Transverse colon (tissue), 4 donors: ENCODE measurements around the gene DMXL2. TPM values are rescaled to one million over a fixed set of nuclear protein-coding genes. Genes with fewer than 3 reads are reported as not detected.

Experiments
- DNase-seq: peaks from one replicate; pipeline ENCODE4 v3.0.0-alpha.2; 2019
- H3K27ac ChIP-seq, 4 donors: fragments of 200-600 bp; sonication (generic); 2 replicates each; pipeline ENCODE4 v1.5.1; 2016 to 2018; ENCODE audit warnings: inconsistent platforms in 4 of 4
- H3K27me3 ChIP-seq: fragments of 200-600 bp; sonication (generic); 2 replicates; pipeline ENCODE4 v1.5.1; 2017; ENCODE audit warnings: inconsistent platforms
- H3K36me3 ChIP-seq, 4 donors: fragments of 200-600 bp; sonication (generic); 2 replicates each; pipeline ENCODE4 v1.5.1; 2017 to 2019; ENCODE audit warnings: inconsistent platforms in 4 of 4
- H3K4me1 ChIP-seq, 4 donors: fragments of 200-600 bp; sonication (generic); 2 replicates each; pipeline ENCODE4 v1.5.1; 2017 to 2020; ENCODE audit warnings: inconsistent platforms in 4 of 4
- H3K4me3 ChIP-seq, 4 donors: fragments of 200-600 bp; sonication (generic); 1 replicate in 1 of 4; 2 replicates in 3 of 4; pipeline versions ENCODE4 v1.5.1 to v1.6.1; 2017 to 2019; ENCODE audit warnings: inconsistent platforms in 4 of 4
- H3K9me3 ChIP-seq, 2 donors: fragments of 200-600 bp; sonication (generic); 2 replicates each; pipeline ENCODE4 v1.5.1; 2017 to 2019; ENCODE audit warnings: inconsistent platforms in 2 of 2
- EP300 ChIP-seq: sonication (generic); formaldehyde crosslinking; IDR thresholded peaks from one replicate; pipeline ENCODE4 v1.6.1; 2017; ENCODE audit warnings: antibody characterized with exemption, low read depth
- POLR2A ChIP-seq: fragments of 450-650 bp; IDR thresholded peaks from one replicate; pipeline ENCODE4 v1.6.1; 2016; ENCODE audit warnings: antibody characterized with exemption, mild to moderate bottlenecking, moderate library complexity
- POLR2AphosphoS5 ChIP-seq, 3 donors: sonication (generic); formaldehyde crosslinking; IDR thresholded peaks; one replicate each; pipeline ENCODE4 v1.6.1; 2016; ENCODE audit warnings: antibody characterized with exemption in 3 of 3
- WGBS, 2 donors: methylation state at CpG; one replicate each; pipeline ENCODE4 v1.1.5; 2018; ENCODE audit warnings: low coverage in 1 of 2; 5-methylcytosine and 5-hydroxymethylcytosine counted together
- in situ Hi-C, 4 donors: fragments of 200-750 bp; cut with MboI; loops; one replicate each; pipeline versions ENCODE4 v1.15.0 to v1.15.1; 2017; ENCODE audit warnings: low sequenced_read_pairs in 3 of 4, low pct_ligation_motif_present in 1 of 4, low pct_unique_long_range_greater_than_20kb in 1 of 4
- intact Hi-C: fragments of 100-400 bp; cut with DNase I; formaldehyde crosslinking; loops from one replicate; pipeline ENCODE4 v1.15.1; 2023; ENCODE audit warnings: low total_unique reads
- total RNA-seq, 4 donors: library from RNA; depleted of rRNA; stranded (reverse); fragments of >200 nt; gene quantifications; one replicate each; pipeline ENCODE4 v1.1.0, GENCODE V29; 2016
- TF ChIP-seq, protein P1 (sequence below), 5 experiments: fragments of 200-600 bp in 3 of 5; fragments of 450-650 bp in 2 of 5; sonication (generic) in 3 of 5; IDR thresholded peaks; 1 replicate in 2 of 5; 2 replicates in 3 of 5; pipeline ENCODE4 v1.5.1; 2016 to 2017; ENCODE audit warnings: antibody characterized with exemption in 5 of 5, inconsistent platforms in 3 of 5, mild to moderate bottlenecking in 2 of 5, moderate library complexity in 1 of 5

The DMXL2 gene
- total RNA-seq, 4 donors from 2014 or later: 35.8 to 75.9 (median 56.0) TPM

GRCh38 chr15:51642696-51643095 is 20.1 kb upstream of the DMXL2 start:
- Histone ChIP-seq H3K9me3 (no peaks in the 10 kb centered on the region), H3K36me3 (no peaks in the 10 kb centered on the region), H3K4me3 (no peak overlapping the region), H3K4me1 (peaks cover 4 to 18% (median 6%) of the 10 kb centered on the region in 4 donors), H3K27ac (no peak overlapping the region), H3K27me3 (no peaks in the 10 kb centered on the region)
- TF ChIP-seq POLR2A (no peak), POLR2AphosphoS5 (IDR thresholded peaks at IDR 0.05) (no peak), EP300 (no peak)
- TF ChIP-seq, protein P1, sequence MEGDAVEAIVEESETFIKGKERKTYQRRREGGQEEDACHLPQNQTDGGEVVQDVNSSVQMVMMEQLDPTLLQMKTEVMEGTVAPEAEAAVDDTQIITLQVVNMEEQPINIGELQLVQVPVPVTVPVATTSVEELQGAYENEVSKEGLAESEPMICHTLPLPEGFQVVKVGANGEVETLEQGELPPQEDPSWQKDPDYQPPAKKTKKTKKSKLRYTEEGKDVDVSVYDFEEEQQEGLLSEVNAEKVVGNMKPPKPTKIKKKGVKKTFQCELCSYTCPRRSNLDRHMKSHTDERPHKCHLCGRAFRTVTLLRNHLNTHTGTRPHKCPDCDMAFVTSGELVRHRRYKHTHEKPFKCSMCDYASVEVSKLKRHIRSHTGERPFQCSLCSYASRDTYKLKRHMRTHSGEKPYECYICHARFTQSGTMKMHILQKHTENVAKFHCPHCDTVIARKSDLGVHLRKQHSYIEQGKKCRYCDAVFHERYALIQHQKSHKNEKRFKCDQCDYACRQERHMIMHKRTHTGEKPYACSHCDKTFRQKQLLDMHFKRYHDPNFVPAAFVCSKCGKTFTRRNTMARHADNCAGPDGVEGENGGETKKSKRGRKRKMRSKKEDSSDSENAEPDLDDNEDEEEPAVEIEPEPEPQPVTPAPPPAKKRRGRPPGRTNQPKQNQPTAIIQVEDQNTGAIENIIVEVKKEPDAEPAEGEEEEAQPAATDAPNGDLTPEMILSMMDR (IDR thresholded peaks at IDR 0.05): no peak
- in situ Hi-C loops (loop anchor here in 1 of 4 donors (5.0 kb wide), 1 partner anchor 135 kb away; no protein-coding TSS in a partner anchor), intact Hi-C loops (no loop called here)
- no peak for DNase-seq
- WGBS, 2 donors: 13 to 43% methylated on average over 1 of the region's 1 CpG

DNA sequence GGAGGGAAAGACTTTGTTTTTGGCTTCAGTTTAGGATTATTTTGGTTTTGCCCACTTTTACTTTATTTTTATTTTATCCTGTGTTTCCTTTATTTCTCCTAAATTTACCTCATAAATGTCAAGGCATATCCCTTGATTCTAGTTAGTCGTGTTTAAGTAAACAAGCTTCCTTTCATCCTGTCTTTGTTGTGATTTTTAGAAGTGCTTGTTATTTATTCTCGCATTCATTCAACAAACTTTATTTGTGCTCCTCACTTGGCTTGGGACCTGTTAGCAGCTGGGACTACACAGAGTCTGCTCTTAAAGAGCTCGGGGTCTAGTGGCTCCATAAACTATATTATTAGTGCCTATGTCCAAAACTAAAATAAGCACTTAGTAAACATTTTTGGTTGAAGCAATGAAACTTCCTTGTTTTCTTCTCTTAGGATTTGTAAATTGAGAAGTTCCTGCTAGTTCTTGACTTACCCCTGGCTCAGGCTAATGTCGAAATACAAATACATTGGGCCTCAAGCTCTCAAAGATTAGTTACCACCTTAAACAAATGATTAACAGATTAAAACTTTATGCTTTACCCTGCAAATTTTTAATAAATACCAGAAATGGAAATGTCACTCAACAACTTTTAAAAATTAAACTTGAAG is 19.0 kb upstream of the DMXL2 start:
- TF ChIP-seq POLR2AphosphoS5 (IDR thresholded peaks at IDR 0.05): no peak
- TF ChIP-seq, protein P1 (IDR thresholded peaks at IDR 0.05): no peak
- TF ChIP-seq EP300: no peak
- no peak for TF ChIP-seq POLR2A
- DNase-seq: no peak
- intact Hi-C loops: no loop called here
- Histone ChIP-seq H3K9me3 (no peaks in the 10 kb centered on the region), H3K27me3 (no peaks in the 10 kb centered on the region), H3K4me1 (peaks cover 3 to 18% (median 4%) of the 10 kb centered on the region in 4 donors), H3K36me3 (no peaks in the 10 kb centered on the region), H3K4me3 (no peak overlapping the region), H3K27ac (no peak overlapping the region)
- in situ Hi-C loops: loop anchor here in 1 of 4 donors (5.0 kb wide), 1 partner anchor 136 kb away; no protein-coding TSS in a partner anchor
- WGBS, 2 donors: 49 to 53% methylated on average over 4 of the region's 4 CpGs

DNA sequence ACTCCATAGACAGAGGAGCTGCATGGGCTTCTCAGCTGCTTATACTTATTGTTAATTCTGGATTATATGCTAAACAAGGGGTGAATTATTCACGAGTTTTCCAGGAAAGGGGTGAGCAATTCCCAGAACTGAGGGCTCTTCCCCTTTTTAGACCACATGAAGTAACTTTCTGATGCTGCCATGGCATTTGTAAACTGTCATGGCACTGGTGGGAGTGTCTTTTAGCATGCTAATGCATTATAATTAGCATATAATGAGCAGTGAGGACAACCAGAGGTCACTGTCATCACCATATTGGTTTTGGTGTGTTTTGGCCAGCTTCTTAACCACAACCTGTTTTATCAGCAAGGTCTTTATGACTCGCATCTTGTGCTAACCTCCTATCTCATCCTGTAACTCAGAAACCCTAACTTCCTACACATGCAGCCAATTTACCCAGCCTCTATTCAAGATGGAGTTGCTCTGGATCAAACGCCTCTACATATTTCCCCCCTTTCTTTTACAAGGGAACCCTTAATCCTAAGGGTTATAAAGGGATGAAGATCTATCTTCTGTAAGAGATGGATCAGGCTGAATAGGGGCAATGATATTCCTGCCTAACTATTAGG is 12.1 kb upstream of the DMXL2 start:
- WGBS, 2 donors: 60 to 71% methylated on average over 1 to 3 of the region's 3 CpGs
- intact Hi-C loops (no loop called here), in situ Hi-C loops (no loop called here)
- Histone ChIP-seq H3K27ac (no peak overlapping the region), H3K4me1 (no peaks in the 10 kb centered on the region), H3K4me3 (no peak overlapping the region), H3K36me3 (no peaks in the 10 kb centered on the region), H3K27me3 (no peaks in the 10 kb centered on the region), H3K9me3 (no peaks in the 10 kb centered on the region)
- DNase-seq: no peak
- TF ChIP-seq POLR2A: no peak

- Histone ChIP-seq H3K9me3 (no peaks in the 10 kb centered on the region), H3K27ac (no peak overlapping the region), H3K27me3 (no peaks in the 10 kb centered on the region), H3K4me1 (peaks cover 0 to 5% (median under 1%) of the 10 kb centered on the region in 4 donors), H3K4me3 (no peak overlapping the region), H3K36me3 (no peaks in the 10 kb centered on the region)
- in situ Hi-C loops: no loop called here
- WGBS, 2 donors: 59 to 75% methylated on average over 1 of the region's 1 CpG
- intact Hi-C loops: no loop called here
- no peak for DNase-seq
- TF ChIP-seq EP300 (no peak), POLR2AphosphoS5 (IDR thresholded peaks at IDR 0.05) (no peak), POLR2A (no peak)
- TF ChIP-seq, protein P1 (IDR thresholded peaks at IDR 0.05): no peak
Observed at GRCh38 chr15:51629612-51630011, 7.0 kb upstream of the DMXL2 start.
